NCI-H2227 (cell line): ENCODE results near the gene SLC22A23.

ENCODE experiments used
- DNase-seq: peaks from one replicate; lab custom pipeline; 2025; ENCODE audit not compliant: unreplicated experiment; lab: John Stamatoyannopoulos, UW

Gene SLC22A23

GRCh38 chr6:3406891-3407809 lies 49.7 kb downstream of the SLC22A23 start:
- DNase-seq = no peak

GRCh38 chr6:3406362-3406821 lies 50.5 kb downstream of the SLC22A23 start:
- no peak for DNase-seq

- no peak for DNase-seq
Observed at GRCh38 chr6:3405679-3406078, 51.2 kb downstream of the SLC22A23 start.

- no peak for DNase-seq
Observed at GRCh38 chr6:3405182-3405518, 51.7 kb downstream of the SLC22A23 start.

- DNase-seq = no peak
Observed at GRCh38 chr6:3403238-3404173, 53.3 kb downstream of the SLC22A23 start.

GRCh38 chr6:3402310-3403237 lies 54.3 kb downstream of the SLC22A23 start:
- DNase-seq = no peak

GRCh38 chr6:3400162-3400561 lies 56.7 kb downstream of the SLC22A23 start:
- DNase-seq = no peak

- no peak for DNase-seq
Observed at GRCh38 chr6:3398755-3399696, 57.8 kb downstream of the SLC22A23 start.

- DNase-seq = no peak
Observed at GRCh38 chr6:3398165-3398562, 58.7 kb downstream of the SLC22A23 start.

- no peak for DNase-seq
Observed at GRCh38 chr6:3397229-3398164, 59.4 kb downstream of the SLC22A23 start.

- DNase-seq = no peak
Observed at GRCh38 chr6:3396503-3397180, 60.2 kb downstream of the SLC22A23 start.

GRCh38 chr6:3394671-3395070 lies 62.2 kb downstream of the SLC22A23 start:
- DNase-seq = no peak

GRCh38 chr6:3393836-3394202 lies 63.0 kb downstream of the SLC22A23 start:
- DNase-seq = peak; percentile 14

GRCh38 chr6:3392930-3393835 lies 63.7 kb downstream of the SLC22A23 start:
- no peak for DNase-seq

GRCh38 chr6:3391902-3392458 lies 64.9 kb downstream of the SLC22A23 start:
- DNase-seq = no peak

GRCh38 chr6:3390698-3391097 lies 66.2 kb downstream of the SLC22A23 start:
- DNase-seq = no peak
